HG02678 (cell line): ENCODE measurements around the gene SLFN14.
"Not testable (repeated sequence)": the region's sequence is repeated elsewhere in the genome, so short reads cannot be mapped to it uniquely, and the experiment has no call there.

Source experiments
- ATAC-seq: cut with Tn5 transposase; IDR thresholded peaks from one replicate; pipeline ENCODE4 v1.9.1; 2021; ENCODE audit warnings: mild to moderate bottlenecking, moderate library complexity; ENCODE audit not compliant: unreplicated experiment

SLFN14 gene

GRCh38 chr17:35559495-35560210, 966 bp downstream of the SLFN14 start:
- ATAC-seq, result no peak

- no peak for ATAC-seq
Observed at GRCh38 chr17:35557353-35557752, 3.3 kb downstream of the SLFN14 start.

DNA sequence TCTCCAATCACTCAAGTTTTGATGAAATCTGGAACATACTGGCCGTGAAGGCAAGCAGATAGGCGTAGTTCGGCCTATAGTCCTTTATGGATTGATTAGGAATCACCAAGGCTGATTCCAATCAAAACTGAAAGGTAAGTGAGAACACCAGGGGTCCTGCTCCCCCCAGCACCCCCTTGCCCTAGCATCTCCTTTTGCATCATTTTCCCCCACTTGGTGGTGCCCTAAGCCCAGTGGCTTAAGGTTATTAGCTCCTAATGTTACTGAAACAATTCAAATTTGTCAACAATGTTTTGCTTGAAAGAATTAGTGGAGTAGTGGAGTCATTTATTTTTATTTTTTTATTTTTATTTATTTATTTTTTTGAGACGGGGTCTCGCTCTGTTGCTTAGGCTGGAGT, 4.9 kb downstream of the SLFN14 start:
- ATAC-seq, result no peak

GRCh38 chr17:35554668-35555067, 6.0 kb downstream of the SLFN14 start:
- no peak for ATAC-seq

DNA sequence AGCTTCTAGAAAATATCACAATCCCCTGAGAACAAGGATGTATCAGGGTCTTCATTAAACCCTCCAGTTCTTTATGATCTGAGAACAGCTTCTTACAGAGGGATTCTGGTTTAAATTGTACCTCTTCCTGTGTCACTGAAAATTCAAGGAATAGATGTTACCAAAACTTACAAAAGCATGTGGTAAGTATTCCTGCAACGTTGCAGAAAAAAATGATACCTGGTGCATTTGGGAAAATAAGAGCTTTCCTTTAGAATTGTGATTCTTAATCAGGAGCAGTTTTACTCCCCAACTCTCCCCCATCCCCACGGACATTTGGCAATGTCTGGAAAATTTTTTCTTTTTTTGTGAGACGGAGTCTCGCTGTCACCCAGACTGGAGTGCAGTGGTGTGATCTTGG, 7.3 kb downstream of the SLFN14 start:
- no peak for ATAC-seq

GRCh38 chr17:35548978-35549377, 11.6 kb downstream of the SLFN14 start:
- ATAC-seq, result no peak

GRCh38 chr17:35548208-35548810, 12.3 kb downstream of the SLFN14 start:
- no peak for ATAC-seq

DNA sequence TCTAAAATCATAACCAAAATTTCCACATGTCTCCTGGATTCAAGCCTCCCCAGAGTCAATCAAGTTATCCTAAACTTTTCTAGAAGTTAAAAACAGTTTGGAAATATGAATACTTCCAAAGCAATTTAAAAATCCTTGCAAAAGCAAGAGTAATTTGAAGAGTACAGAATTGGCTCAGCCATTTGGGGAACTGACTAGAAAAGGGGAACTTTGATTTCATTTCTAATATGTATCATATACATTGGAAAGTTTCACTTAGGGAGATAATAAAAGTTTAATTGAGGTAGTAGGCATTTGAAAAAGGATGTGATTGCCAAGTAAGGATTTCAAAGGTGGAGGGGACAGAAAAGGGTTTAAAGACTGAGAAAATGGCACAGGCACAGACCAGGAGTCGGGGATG, 14.1 kb downstream of the SLFN14 start:
- no peak for ATAC-seq

DNA sequence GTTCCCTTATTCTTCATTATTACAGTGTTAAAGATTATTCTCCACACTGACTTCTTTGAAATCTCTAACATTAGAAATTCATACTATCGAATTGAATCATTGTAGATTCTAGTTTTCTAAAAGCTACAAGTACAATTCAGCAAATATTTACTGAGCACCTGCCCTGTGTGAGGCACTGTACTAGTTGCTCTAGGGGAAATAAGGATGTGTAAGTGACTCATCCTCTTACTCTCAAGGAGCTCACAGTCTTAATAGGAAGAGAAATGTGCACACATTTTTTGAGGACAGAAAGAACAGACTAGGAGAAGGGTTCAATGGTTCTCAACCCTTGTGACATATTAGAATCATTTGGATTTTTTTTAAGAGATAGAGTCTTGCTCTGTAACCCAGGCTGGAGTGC, 15.5 kb downstream of the SLFN14 start:
- ATAC-seq, result no peak

DNA sequence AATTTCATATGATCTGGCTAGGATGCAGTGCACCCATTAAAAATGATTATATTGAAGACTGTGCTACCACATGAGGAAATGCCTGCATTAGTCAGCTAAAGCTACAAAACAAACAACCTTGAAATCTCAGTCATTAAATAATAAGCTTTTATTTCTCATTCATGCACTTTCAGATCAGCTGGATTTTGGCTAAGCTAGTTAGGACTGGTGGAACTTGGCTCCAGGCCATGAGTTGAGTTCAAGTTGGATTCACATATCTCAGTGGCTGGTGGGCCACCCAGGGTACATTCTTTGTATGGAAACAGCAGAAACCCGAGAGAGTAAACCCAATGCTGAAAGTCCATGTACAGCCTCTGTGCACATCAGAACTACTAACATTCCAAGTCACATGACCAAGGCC, 16.8 kb downstream of the SLFN14 start:
- ATAC-seq, result no peak

GRCh38 chr17:35542990-35543389, 17.6 kb downstream of the SLFN14 start:
- no peak for ATAC-seq

GRCh38 chr17:35541434-35541833, 19.2 kb downstream of the SLFN14 start:
- no peak for ATAC-seq

DNA sequence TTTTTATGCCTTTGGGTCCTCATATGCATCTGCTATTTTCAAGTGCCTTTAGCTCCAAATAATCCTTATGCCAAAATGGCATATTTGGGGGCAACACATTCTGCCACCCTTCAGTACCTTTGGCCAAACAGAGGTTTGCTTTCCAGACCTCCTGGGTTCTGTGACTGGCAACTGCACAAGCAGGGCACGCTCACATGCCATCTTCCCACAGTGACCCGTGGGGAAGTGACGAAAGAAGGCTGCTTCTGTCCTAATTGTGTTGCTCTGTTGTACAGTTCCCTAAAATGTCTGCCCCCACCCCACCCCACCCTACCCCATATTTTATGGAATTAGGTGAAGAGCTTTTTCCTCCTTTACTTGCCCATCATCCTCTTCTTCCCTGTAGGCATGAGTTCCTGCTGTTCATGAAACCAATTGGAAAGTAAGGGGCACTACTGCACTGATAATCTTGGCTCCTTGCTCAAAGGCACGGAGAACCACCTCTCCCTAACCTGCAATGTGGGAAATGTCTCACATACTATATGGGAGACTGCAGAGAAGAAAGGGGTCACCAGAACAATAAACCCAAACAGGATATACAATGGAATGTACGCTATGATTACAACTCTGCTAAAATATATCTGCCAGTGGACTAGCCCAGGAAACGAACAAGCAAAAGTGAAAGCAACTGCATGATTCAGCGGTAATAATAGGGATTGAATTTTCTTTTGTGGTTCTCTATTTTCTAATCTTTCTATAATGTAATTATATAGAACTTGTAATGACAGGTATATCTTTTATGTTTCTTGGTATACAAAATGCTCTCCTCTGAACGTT, 19.8 kb downstream of the SLFN14 start:
- no peak for ATAC-seq

- ATAC-seq, result no peak
Observed at GRCh38 chr17:35539659-35540026, 21.0 kb downstream of the SLFN14 start.

DNA sequence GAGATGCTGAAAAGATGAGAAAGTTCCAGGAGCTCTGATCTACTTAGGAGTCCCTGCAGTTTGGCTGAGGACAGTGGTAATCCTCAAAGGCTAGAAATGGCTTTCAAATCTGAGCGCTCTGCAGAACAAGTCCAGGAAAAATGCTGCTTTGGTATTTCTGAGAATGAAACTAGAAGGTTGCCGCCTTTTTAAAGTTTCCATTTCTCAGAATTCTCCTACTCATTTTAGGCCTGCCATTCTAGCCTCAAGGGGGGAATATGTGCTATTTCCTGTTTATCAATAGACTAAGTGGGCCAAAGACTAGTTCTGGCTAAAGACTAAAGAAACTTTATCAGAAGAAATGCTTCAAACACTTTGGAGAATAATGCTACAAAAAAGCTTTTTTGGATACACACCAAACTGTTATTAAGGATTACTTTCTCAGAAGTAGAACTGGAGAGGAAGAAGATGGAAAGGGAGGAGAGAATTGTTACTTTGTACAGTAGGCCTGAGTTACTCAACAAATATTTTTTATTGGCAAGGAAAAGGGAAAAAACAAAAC, 22.9 kb downstream of the SLFN14 start, which contains the start of gene SLFN12L:
TSS of gene SLFN12L (minus strand) at position 78 of the 541 bp plus-strand sequence. CDS start 15,314 bp downstream, outside the sequence.
- ATAC-seq, result peak; percentile 35

- no peak for ATAC-seq
Observed at GRCh38 chr17:35536664-35537171, 23.9 kb downstream of the SLFN14 start.

- not testable (repeated sequence) for ATAC-seq
Observed at GRCh38 chr17:35535406-35535805, 25.2 kb downstream of the SLFN14 start.

DNA sequence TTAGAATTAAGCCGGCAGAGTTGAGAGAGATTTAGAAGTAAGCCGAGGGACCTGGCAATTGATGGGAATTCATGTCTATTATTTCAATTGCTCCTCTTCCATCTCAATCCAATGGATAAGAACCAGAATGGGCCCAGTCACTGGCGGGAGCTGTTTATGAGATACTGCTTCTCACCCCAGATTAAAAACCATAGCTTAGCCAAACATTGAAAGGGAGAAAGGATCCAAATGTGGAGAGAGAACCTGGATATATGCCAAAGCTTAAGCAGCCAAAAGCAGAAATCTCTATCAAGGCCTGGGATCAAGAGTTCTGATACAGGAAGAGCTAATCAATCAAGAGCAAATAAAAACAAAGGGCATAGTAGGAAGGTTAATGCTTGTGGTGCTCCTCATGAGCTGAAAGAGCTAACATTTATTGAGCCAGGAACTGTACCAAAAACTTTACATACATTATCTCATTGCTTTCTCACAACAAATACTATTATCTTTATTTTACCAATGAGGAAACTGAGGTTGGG, 26.0 kb downstream of the SLFN14 start:
- no peak for ATAC-seq

GRCh38 chr17:35531160-35531559, 29.5 kb downstream of the SLFN14 start:
- ATAC-seq, result no peak

- ATAC-seq, result no peak
Observed at GRCh38 chr17:35529866-35530265, 30.8 kb downstream of the SLFN14 start.

- ATAC-seq, result not testable (repeated sequence)
Observed at GRCh38 chr17:35529326-35529725, 31.3 kb downstream of the SLFN14 start.
